Measurements from ENCODE around the gene IRF2BP2. TPM values are rescaled to one million over a fixed set of nuclear protein-coding genes. Genes with fewer than 3 reads are reported as not detected.

The IRF2BP2 gene
- total and polyA plus RNA-seq, 10 of the 15 experiments (the other 5 are each of a cell fraction or from before 2014, with no cell fraction given), result 7.5 to 114 (median 52.3) TPM

DNA sequence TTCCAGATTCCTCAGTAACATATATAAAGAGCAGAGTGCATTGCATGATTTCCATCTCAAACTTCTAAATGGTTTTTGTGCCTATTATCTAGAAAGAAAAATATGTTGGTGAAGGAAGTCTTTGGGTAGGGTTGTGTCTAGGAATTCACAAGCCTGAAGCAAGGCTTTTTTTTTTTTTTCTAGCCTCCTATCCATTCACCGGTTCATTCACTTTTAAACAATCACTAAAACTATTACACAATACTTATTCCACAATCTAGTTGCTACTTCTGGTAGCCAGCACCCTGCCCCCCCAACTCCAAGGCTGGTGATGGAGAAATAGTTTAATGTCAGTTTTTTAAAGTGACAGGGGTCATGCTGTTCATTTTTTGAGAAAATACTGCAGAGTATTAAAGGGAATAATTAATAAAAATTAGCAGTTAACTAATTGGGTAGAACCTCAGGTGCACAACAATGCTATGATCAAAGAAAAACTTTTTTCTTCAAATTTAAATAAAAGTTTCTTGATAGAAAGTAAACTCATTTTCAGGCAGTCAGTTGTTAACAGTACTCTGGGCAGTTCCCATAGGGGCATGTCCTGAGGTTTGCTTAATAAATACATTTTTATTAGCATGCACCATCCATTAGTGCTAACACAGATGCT is 10.9 kb downstream of the IRF2BP2 start (continued):
- TF ChIP-seq, protein P1, sequence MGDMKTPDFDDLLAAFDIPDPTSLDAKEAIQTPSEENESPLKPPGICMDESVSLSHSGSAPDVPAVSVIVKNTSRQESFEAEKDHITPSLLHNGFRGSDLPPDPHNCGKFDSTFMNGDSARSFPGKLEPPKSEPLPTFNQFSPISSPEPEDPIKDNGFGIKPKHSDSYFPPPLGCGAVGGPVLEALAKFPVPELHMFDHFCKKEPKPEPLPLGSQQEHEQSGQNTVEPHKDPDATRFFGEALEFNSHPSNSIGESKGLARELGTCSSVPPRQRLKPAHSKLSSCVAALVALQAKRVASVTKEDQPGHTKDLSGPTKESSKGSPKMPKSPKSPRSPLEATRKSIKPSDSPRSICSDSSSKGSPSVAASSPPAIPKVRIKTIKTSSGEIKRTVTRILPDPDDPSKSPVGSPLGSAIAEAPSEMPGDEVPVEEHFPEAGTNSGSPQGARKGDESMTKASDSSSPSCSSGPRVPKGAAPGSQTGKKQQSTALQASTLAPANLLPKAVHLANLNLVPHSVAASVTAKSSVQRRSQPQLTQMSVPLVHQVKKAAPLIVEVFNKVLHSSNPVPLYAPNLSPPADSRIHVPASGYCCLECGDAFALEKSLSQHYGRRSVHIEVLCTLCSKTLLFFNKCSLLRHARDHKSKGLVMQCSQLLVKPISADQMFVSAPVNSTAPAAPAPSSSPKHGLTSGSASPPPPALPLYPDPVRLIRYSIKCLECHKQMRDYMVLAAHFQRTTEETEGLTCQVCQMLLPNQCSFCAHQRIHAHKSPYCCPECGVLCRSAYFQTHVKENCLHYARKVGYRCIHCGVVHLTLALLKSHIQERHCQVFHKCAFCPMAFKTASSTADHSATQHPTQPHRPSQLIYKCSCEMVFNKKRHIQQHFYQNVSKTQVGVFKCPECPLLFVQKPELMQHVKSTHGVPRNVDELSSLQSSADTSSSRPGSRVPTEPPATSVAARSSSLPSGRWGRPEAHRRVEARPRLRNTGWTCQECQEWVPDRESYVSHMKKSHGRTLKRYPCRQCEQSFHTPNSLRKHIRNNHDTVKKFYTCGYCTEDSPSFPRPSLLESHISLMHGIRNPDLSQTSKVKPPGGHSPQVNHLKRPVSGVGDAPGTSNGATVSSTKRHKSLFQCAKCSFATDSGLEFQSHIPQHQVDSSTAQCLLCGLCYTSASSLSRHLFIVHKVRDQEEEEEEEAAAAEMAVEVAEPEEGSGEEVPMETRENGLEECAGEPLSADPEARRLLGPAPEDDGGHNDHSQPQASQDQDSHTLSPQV (IDR thresholded peaks at IDR 0.05), result no peak
- TF ChIP-seq KLF5 (IDR thresholded peaks at IDR 0.05; ENCODE audit: partially characterized antibody), result no peak
- no peak for TF ChIP-seq NBN (IDR thresholded peaks at IDR 0.05)
- TF ChIP-seq, protein P2, sequence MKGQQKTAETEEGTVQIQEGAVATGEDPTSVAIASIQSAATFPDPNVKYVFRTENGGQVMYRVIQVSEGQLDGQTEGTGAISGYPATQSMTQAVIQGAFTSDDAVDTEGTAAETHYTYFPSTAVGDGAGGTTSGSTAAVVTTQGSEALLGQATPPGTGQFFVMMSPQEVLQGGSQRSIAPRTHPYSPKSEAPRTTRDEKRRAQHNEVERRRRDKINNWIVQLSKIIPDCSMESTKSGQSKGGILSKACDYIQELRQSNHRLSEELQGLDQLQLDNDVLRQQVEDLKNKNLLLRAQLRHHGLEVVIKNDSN (IDR thresholded peaks at IDR 0.05; ENCODE audit: borderline replicate concordance, extremely low read length, insufficient read depth, low read depth, low read length), result no peak
- no peak for TF ChIP-seq BMI1 (IDR thresholded peaks at IDR 0.05; ENCODE audit: borderline replicate concordance)
- TF ChIP-seq, protein P3, sequence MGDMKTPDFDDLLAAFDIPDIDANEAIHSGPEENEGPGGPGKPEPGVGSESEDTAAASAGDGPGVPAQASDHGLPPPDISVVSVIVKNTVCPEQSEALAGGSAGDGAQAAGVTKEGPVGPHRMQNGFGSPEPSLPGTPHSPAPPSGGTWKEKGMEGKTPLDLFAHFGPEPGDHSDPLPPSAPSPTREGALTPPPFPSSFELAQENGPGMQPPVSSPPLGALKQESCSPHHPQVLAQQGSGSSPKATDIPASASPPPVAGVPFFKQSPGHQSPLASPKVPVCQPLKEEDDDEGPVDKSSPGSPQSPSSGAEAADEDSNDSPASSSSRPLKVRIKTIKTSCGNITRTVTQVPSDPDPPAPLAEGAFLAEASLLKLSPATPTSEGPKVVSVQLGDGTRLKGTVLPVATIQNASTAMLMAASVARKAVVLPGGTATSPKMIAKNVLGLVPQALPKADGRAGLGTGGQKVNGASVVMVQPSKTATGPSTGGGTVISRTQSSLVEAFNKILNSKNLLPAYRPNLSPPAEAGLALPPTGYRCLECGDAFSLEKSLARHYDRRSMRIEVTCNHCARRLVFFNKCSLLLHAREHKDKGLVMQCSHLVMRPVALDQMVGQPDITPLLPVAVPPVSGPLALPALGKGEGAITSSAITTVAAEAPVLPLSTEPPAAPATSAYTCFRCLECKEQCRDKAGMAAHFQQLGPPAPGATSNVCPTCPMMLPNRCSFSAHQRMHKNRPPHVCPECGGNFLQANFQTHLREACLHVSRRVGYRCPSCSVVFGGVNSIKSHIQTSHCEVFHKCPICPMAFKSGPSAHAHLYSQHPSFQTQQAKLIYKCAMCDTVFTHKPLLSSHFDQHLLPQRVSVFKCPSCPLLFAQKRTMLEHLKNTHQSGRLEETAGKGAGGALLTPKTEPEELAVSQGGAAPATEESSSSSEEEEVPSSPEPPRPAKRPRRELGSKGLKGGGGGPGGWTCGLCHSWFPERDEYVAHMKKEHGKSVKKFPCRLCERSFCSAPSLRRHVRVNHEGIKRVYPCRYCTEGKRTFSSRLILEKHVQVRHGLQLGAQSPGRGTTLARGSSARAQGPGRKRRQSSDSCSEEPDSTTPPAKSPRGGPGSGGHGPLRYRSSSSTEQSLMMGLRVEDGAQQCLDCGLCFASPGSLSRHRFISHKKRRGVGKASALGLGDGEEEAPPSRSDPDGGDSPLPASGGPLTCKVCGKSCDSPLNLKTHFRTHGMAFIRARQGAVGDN (IDR thresholded peaks at IDR 0.05), result no peak
- TF ChIP-seq, protein P4, sequence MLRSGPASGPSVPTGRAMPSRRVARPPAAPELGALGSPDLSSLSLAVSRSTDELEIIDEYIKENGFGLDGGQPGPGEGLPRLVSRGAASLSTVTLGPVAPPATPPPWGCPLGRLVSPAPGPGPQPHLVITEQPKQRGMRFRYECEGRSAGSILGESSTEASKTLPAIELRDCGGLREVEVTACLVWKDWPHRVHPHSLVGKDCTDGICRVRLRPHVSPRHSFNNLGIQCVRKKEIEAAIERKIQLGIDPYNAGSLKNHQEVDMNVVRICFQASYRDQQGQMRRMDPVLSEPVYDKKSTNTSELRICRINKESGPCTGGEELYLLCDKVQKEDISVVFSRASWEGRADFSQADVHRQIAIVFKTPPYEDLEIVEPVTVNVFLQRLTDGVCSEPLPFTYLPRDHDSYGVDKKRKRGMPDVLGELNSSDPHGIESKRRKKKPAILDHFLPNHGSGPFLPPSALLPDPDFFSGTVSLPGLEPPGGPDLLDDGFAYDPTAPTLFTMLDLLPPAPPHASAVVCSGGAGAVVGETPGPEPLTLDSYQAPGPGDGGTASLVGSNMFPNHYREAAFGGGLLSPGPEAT (IDR thresholded peaks at IDR 0.05; ENCODE audit: low read depth), result no peak
- TF ChIP-seq, protein P5, sequence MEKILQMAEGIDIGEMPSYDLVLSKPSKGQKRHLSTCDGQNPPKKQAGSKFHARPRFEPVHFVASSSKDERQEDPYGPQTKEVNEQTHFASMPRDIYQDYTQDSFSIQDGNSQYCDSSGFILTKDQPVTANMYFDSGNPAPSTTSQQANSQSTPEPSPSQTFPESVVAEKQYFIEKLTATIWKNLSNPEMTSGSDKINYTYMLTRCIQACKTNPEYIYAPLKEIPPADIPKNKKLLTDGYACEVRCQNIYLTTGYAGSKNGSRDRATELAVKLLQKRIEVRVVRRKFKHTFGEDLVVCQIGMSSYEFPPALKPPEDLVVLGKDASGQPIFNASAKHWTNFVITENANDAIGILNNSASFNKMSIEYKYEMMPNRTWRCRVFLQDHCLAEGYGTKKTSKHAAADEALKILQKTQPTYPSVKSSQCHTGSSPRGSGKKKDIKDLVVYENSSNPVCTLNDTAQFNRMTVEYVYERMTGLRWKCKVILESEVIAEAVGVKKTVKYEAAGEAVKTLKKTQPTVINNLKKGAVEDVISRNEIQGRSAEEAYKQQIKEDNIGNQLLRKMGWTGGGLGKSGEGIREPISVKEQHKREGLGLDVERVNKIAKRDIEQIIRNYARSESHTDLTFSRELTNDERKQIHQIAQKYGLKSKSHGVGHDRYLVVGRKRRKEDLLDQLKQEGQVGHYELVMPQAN (conservative IDR thresholded peaks at IDR 0.05), result no peak
- TF ChIP-seq SIN3A (IDR thresholded peaks at IDR 0.05; ENCODE audit: low read depth, low read length), result no peak
- no peak for TF ChIP-seq GABPA (IDR thresholded peaks at IDR 0.05; ENCODE audit: low read depth)
- TF ChIP-seq, protein P6, sequence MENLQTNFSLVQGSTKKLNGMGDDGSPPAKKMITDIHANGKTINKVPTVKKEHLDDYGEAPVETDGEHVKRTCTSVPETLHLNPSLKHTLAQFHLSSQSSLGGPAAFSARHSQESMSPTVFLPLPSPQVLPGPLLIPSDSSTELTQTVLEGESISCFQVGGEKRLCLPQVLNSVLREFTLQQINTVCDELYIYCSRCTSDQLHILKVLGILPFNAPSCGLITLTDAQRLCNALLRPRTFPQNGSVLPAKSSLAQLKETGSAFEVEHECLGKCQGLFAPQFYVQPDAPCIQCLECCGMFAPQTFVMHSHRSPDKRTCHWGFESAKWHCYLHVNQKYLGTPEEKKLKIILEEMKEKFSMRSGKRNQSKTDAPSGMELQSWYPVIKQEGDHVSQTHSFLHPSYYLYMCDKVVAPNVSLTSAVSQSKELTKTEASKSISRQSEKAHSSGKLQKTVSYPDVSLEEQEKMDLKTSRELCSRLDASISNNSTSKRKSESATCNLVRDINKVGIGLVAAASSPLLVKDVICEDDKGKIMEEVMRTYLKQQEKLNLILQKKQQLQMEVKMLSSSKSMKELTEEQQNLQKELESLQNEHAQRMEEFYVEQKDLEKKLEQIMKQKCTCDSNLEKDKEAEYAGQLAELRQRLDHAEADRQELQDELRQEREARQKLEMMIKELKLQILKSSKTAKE (IDR thresholded peaks at IDR 0.05; ENCODE audit: low read depth, poor library complexity, severe bottlenecking), result peak; percentile 34
- TF ChIP-seq HCFC1 (IDR thresholded peaks at IDR 0.05; ENCODE audit: low read length), result no peak
- TF ChIP-seq RAD21 (IDR thresholded peaks at IDR 0.05; ENCODE audit: insufficient read depth, low read depth, low read length), result no peak
